Stimulated activated CD4-positive, alpha-beta T cell treated with anti-CD3 and anti-CD28 coated beads, Interleukin-1b, Interleukin-23, amount 100 ng/mL, for 48 hours (primary cell): ENCODE data around the gene CDC14B.
A peak's percentile ranks its signal among the peaks of the same experiment; 100 is the strongest.
"Not testable (repeated sequence)": the region's sequence is repeated elsewhere in the genome, so short reads cannot be mapped to it uniquely, and the experiment has no call there.

Experiments used
- DNase-seq: peaks from one replicate; pipeline ENCODE4 v3.0.0-alpha.2; 2020

The CDC14B gene

DNA sequence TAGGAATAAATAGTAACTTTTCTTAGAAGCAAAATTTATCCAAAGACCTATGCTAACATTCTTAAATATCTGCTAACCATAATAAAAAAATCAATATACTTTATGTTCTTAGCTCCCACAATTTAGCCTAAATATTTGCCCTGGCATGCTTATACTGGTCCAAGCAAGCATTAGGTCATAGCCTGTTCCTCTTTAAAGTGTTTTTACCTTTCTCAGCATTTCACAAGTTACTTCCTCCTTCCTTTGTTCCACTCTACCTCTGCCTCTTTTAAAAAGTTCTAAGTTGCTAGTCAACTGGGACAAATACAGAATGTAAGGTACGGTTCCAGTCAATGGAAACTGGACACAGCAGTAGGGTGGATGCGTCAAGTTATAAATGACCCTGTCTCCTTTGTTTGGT, 37.4 kb downstream of the CDC14B start:
- DNase-seq, result not testable (repeated sequence)

DNA sequence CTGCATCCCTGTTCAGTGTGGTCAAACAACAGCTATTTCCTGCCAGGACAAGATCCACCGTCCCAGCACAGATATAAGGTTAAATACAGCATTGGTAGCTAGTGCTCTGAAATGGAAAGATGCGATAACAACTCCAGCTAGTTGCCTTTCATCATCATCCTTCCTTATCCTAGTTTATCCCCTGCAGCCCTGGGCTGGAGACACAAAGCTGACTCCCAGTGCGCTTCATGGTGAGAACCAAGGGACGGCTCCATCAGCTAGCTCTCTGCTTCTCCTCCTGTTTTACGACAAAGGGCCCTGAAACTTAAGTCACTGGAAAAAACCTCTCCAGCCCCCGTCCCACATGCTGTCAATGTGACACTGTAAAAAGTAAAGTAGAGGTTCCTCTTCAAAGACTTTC, 37.9 kb downstream of the CDC14B start:
- no peak for DNase-seq

DNA sequence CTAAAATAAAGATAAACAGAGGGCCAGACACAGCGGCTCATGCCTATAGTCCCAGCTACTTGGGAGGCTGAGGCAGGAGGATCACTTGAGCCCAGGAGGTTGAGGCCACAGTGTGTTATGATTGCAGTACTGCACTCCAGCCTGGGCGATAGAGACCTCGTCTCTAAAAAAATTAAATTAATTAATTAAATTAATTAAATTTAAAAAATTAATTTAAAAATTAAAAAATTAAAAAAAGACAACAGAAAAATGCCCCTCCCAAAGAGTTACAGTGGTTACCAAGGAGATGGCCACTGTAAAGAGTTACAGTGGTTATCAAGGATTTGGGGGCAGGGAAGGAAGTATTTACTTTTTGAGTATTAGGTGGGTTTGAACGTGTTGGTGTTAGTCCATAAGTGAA, 38.3 kb downstream of the CDC14B start:
- DNase-seq, result no peak

DNA sequence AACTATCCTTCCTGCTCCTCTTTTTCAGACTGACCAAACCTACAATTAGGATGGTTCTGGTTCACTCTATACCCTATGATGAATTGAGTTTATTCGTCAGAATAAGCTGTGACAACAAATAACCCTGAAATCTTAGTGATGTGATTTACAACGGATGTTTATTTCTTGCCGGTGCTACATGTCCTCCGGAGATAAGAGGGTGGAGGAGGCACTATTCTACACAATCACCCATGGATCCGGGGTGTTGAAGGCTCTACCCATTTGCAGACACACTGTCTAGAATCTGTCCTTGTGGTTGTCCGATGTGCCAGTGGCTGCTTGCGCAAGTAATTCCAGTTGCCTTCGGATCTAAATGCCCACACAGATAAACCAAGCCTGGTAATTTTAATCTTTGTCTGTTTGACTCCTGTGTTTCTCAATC, 44.7 kb downstream of the CDC14B start:
- no peak for DNase-seq

DNA sequence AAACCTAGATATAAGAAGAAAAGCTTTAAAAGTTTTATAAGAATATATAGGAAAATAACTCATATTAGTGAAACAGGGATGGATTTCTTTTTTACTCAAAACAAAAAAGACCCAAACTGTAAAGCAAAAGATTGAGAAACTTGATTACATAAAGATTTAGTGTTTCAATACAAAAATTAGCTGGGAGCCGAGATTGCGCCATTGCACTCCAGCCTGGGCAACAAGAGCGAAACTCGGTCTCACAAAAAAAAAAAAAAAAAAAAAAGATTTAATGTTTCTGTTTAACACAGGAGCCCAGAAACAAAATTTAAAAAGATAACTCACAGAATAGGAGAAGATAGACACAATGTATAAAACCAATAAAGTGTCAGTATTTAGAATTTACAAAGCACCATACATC, 45.2 kb downstream of the CDC14B start:
- no peak for DNase-seq

DNA sequence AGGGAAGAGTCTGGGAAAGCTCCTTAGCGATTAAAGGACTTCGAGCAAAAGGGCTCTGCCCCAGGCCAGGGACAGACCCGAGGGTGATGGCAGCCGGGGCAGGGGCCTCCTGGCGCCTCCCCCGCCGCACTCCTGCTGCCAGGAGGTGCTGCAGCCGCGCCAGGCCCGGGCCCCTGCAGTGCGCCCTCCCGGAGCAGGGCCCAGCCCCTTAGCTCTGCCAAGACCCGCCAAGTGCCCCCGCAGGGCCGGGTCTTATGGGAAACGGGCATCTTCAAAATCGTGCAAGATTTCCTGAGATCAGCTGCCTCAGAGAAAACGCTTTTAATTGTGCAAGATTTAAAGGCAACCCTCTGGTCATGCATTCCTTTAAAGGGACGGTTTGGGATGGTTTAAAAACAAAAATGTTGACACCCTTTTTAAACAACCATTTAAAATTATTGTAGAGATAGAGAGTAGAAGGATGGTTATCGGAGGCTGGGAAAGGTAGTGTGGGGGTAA, 52.4 kb downstream of the CDC14B start:
- DNase-seq, result no peak

DNA sequence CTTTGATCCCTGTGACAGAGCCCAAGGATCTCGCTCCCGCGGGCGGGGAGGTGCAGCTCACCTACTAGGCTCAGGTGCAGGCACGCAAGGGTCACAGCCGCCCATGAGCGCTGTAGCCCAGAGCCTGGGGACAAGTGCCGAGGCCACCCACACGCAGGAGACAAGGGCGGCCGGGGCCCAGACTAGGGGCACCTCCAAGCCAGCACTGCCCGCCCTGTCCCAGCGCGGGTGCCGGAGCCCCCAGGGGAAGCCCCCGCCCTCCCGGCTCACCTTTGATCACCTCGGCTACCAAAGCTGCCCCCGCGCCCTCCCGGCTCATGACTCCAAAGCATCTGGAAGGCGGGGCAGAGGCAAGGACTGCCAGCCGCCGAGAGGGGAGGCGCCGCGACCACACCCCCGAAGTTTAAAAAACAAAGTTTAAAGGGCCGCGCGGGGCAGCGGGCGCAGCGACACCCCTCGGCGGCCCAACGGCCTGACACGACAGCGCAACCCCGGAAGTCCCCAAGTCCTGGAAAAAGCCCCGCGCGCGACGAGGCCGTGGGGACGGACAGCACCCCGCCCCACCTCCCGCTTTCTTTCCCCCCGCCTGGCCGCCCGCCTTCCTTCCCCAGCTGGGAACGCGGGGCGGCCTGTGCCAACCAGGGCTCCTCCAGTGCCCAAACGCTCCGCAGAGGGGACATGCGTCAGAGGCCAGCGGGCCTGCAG, 53.0 kb downstream of the CDC14B start:
- peak; percentile 83 for DNase-seq

DNA sequence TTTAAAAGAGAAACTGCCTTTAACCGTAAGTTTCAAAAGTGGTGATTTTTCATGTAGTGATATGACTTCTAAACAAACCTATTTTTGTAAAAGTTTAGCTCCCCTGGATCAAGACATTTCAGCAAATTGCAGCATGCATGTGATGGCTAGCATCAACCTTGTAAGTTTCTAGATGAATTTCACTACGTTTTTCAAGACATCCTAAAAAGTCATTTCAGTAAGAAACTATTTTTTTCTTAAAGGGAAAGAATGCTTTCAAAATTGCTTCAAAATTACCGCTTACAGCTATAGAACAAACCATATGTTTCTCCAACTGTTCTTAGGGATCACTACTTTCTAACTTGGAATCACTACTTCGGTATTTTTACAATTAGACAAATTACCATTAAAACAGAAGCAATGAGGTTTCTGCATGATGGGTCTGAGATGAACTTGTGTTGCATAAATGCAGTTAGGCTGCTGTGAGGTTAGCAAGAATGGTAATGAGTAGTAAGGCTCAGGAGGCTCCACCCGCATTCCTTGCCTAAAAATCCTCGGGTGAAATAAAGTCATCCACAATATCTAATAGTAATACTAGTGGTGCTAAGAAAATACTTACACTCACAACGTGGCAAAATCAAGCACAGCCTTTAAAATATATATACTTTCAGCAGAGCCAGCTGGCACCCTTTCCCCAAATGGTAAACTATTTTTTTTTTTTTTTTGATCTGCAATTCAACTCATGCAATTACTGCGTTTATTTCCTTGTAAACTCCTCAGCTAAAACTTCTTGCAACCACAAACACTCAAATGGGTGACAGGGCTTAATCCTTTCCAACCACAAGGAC, 53.8 kb downstream of the CDC14B start:
- DNase-seq, result no peak

DNA sequence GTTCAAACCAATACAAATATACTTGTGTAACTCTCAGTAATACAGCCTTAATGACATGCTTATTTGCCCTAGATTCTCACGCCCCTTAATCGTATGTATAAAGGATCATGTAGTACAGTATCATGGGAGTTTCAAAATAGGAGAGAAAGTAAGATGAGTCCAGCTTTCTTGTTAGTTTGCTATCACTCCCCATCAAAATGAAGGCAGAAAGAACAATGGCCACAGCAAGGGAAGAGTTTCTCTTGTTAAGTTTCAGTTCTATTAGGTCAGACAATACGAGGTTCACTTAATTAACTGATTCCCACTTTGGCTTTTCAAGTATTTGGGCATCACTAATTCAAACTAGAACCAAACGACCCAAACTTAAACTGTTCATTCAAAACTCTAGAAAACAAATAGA, 55.4 kb downstream of the CDC14B start:
- no peak for DNase-seq

DNA sequence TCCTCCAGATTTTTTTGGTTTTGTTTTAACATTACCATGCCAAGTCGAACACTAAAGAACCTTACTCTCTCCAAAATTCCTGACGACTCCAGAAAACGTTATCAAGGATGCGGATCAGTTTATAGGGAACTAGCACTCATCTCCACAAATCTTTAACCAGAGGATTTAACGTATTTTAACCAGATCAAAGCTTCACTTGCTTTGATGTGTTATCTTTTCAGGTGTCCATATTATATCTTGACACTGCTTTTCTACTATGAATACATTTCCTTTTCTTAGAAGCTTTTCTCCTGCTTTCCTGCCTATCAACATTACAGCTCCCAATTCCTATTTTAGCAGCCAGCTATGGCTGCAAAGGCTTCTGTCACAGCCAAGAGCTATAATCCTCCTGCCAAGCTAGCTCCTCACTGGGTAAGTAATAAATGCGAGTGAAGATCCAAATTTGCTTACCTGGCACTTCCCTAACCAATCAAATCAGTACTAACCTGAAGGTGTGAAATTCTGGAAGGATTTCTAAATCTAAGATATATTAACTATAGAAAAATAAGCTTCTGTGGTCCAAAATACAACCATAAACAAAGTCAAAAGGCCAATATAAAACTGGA, 60.2 kb downstream of the CDC14B start:
- no peak for DNase-seq

DNA sequence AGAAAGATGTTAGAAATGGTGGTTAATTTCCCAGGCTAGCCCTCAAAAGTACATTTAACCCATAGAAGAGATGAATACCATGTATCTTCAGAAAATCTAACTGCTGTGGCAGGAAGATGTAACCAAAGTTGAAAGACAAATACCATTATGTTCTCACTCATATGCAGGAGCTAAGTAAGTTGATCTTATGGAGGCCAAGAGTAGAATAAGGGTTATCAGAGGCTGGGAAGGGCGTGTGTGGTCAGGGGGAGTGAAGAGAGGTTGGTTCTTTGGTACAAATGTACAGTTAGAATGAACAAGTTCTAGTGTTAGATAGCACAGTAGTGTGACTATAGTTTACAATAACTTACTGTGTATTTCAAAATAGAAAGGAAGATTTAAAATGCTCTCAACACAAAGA, 61.7 kb downstream of the CDC14B start:
- no peak for DNase-seq

DNA sequence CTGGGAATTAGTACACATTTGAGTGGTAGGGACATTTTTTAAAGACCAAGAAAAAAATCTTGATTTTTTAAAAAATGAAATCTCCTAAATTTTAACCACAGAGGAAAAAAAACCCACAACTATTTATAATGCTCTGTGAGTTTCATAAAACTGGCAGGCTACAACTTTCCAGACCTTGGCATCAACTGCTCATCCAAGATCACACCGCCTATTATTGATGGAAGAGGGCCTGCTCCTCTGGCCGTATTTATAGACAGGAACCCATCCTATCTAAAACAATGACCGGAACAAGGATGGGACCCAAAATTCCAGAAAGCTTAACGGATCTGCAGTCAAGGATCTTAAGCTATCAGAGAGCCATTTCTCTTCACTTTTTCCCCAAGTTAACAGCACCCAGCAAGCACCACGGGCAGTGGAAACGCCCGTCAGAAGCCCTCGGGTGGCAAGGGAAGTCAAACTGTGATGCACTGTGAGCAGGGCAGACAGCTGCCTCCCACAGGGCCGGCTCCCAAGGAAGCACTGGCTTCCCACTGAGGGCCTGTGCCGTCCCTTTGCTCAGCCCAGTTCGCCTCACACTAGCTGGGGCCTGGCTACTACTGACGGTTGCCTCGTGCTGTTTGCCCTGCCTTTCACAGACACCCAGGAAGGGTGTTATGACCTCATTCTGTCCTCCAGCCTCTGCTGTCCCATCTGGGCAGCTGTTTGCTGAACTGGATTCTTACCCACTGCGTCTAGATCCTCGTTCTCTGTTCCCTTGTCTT, 62.8 kb downstream of the CDC14B start:
- no peak for DNase-seq

DNA sequence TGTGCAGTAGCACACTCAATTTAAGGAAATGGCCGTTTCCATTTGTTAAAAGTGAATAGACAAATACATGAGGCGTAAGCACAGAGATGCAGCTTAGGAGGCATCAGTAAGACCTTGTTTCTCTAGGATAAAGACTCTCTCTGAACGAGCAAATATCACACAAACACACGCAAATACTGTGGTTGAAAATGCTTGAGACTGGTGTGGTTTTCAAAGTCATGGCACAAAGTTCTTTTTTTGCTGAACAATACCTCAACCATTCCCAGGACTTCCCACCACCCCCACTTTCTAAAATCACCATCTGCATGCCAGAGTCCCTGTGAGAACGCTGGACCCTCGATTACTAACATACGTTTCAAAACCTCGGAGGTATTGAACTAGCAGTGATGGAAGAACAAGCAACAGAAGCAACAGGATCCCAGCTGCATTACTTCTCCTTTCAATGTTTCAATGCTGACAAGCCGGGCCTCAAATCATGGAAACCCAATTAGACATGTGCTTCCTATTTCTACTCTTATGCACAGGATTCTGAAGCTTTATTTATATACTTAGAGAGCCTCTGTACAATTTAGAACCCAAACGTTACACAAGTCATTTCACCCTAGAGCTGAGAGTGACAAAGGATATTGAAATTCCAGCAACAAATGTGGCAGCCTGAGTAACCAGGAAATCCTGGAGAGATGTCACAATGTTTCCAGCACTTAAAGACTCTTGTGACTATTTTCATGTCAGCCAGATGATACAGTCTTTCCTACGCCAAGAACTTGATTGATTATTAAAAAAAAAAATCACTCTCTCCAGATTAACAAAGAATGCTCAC, 63.9 kb downstream of the CDC14B start:
- DNase-seq, result no peak

DNA sequence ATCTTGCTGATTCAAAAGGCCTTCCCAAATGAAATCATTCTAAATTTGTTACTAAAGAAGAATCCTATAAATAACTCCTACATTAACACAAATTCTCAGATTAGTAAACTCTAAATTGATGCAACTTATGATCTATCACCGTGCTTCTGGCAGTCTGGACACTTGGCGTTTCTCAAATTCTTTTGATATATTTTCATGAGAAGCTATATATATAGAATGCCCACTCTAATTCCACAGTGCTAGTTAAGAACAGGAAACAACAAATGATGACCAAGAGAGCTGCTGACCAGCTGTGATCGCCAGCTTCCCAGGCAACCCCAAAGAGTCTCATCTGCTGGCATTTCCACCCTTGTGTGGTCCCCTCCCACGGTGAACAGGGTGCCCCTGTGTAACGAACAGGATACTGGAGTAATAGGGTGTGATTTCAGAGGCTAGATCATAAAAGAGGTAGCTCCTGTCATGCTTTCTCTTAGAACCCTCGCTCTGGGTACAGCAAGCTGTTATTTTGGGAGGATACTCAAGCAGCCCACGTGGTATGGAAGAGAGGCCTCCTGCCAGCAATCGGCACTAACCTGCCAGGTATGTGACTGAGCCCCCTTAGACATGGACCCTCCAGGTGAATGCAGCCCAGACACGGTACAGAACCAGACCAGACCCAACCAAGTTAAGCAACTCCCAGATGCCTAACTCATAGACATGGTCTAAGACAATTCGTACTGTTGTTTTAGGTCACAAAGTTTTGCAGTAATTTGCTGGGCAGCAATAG, 64.7 kb downstream of the CDC14B start:
- no peak for DNase-seq

DNA sequence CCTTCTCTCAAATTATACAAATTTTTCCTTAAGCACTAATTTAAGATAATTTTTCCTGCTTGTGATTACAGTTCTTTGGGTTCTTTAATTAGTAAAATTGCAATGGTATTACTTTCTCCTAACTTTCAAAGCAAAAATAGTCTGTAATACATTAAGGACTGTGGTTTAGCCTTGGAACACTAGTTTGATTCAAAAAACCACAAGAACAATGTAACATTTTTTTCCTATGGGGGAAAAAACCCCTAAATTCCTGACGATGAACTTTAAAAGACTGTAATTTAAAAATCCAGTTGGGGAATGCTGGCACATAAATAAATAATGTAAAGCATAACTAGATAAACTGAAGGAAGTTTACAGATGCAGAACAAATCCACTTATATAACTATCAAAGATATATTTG, 65.3 kb downstream of the CDC14B start:
- no peak for DNase-seq

DNA sequence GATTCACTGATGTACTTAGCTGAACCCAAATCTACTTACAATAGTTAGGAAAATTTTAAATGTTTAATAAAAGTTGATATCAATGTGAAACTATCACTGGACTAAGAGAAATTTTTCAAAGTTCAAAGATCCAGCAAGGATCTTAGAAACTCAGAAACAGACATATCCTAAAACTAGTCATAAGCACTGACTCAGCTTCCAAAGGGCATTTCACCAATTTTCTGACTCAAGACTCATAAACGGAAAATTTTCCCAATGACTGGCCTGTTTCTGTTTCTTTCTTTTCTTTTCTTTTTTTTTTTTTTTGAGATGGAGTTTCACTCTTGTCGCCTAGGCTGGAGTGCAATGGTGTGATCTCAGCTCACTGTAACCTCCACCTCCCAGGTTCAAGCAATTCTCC, 66.6 kb downstream of the CDC14B start:
- no peak for DNase-seq

DNA sequence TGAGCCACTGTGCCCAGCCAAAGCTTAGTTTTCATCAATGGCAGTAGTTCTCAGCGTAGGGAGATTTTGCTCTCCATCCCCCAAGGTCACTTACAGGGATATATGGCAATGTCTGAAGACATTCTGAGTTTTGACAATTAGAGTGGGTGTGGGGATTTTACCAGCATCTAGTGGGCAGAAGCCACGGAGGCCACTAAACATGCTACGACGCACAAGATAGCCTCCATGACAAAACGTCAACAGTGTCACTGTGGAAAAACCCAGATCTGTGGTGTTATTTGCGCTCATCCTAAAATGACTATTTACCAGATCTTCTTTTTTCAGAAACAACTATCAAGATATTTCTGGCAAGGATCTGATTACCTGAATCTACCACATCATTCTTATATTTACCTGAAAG, 68.2 kb downstream of the CDC14B start:
- peak; percentile 11 for DNase-seq

DNA sequence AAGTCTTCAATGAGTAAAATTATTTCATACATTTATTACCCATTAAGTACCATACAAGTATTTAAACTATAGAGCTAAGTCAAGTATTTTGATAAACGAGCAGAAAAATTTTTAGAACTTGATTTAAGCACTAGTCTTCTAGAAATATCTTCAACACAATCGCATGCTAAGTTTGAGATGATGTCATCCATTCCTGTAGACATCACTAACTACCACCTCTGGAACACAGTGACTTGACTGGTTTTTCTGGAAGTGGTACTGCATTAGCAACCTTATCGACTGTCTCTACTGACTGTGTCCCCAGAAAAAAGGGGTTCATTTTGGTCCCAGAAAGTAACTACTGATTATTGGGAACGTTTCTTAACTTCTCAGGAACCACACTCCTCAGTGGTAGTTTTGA, 69.0 kb downstream of the CDC14B start:
- DNase-seq, result no peak

DNA sequence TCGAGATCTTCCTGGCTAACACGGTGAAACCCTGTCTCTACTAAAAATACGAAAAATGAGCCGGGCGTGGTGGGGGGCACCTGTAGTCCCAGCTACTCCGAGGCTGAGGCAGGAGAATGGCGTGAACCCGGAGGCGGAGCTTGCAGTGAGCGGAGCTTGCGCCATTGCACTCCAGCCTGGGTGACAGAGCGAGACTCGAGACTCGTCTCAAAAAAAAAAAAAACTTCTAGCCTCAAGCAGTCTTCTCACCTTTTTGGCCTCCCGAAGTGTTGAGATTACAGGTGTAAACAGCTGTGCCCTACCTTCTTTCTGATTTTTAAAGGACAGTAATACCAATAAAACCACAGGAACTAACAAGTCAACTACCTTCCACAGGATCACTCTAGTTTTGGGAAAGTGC, 76.5 kb downstream of the CDC14B start:
- DNase-seq, result not testable (repeated sequence)

DNA sequence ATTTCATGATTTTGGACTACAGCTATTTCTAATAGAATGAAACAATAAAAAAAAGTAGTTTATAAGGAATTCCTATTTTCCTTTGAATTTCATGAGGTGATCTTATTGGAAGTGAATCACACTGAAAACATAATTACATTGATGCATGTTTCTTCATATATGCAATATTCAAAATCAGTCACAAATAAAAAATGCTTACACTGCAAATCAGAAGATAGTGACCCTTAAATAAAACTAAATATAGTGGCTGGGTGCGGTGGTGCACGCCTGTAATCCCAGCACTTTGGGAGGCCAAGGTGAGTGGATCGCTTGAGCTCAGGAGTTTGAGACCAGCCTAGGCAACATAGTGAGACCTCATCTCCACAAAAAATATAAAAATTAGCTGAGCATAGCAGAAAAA, 79.5 kb downstream of the CDC14B start:
- no peak for DNase-seq

DNA sequence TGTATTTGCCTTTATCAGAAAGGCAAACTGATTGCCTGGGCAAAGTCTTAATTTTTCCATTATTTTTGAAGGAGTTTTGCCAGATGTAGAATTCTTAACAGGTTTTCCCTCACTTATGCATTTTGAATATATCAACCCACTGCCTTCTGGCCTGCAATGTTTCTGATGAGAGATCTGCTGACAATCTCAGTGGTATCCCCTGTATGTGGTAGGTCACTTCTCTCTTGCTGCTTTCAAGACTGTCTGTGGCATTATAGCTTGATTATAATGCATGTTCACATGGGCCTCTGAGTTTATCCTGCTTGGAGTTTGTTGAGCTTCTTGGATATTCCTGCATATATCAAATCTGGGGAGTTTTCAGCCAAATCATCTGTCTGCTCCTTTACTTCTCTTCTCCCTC, 87.5 kb downstream of the CDC14B start:
- DNase-seq, result no peak
